GM12873 (cell line): ENCODE results near the gene VPS13A.

Experiments used
- TF ChIP-seq, protein P1 (sequence below): IDR thresholded peaks from 2 replicates; pipeline ENCODE4 v1.5.1; 2012; ENCODE audit warnings: low read depth, mild to moderate bottlenecking, moderate library complexity, low read length, control low read depth; ENCODE audit not compliant: insufficient read depth; ENCODE audit errors: missing control alignments

Gene VPS13A

DNA sequence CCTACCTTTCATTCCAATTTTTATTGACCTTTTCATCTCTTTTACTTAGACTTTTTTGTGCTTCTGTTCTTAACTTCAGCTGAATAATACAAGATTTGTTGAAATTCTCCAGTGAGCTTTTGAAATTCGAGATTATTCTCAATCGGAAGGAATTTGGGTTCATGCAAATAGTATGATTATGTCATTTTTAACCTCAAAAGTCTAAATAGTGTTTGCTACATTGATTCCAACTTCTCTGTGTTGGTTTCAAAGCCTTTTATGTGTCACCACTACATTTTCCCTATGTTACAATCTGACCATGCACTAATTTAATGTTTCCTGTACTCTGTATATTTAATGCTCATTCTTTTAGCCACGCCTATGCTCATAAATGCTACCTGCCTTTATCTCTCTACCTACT, 44.1 kb downstream of the VPS13A start:
- TF ChIP-seq, protein P1, sequence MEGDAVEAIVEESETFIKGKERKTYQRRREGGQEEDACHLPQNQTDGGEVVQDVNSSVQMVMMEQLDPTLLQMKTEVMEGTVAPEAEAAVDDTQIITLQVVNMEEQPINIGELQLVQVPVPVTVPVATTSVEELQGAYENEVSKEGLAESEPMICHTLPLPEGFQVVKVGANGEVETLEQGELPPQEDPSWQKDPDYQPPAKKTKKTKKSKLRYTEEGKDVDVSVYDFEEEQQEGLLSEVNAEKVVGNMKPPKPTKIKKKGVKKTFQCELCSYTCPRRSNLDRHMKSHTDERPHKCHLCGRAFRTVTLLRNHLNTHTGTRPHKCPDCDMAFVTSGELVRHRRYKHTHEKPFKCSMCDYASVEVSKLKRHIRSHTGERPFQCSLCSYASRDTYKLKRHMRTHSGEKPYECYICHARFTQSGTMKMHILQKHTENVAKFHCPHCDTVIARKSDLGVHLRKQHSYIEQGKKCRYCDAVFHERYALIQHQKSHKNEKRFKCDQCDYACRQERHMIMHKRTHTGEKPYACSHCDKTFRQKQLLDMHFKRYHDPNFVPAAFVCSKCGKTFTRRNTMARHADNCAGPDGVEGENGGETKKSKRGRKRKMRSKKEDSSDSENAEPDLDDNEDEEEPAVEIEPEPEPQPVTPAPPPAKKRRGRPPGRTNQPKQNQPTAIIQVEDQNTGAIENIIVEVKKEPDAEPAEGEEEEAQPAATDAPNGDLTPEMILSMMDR = no peak

DNA sequence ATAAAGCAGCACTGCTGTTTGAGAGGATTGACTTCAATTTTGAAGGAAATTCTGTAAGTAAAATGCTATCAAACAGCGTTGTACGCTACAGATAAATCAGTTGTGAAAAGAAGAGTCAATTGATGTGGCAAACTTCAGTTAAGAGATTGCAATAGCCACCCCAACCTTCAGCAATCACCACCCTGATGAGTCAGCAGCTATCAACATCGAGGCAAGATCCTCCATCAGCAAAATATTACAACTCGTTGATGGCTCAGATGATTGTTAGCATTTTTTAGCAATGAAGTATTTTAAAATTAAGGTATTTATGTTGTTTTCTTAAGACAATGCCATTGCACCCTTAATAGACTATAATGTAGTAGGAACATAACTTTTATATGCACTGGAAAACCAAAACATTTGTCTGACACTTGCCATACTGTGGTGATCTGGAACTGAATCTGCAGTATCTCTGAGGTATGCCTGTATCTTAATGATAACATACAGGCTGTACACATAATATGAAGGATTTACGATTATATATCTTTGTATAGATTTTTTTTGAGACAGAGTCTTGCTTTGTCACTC, 47.5 kb downstream of the VPS13A start:
- TF ChIP-seq, protein P1 = no peak

DNA sequence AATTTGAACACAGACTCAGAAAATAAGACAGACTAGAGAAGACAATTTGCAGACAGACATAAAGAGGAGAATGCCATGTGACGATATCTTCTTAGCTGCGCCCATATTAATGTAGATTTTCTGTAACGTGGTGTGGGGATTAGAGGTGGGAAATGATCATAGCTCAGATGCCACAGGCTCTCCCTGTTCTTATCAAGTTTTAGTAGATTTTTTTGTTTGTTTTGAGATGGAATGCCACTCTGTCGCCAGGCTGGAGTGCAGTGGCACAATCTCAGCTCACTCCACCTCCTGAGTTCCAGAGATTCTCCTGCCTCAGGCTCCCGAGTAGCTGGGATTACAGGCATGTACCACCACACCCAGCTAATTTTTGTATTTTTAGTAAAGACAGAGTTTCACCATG, 59.4 kb downstream of the VPS13A start:
- TF ChIP-seq, protein P1 = no peak

DNA sequence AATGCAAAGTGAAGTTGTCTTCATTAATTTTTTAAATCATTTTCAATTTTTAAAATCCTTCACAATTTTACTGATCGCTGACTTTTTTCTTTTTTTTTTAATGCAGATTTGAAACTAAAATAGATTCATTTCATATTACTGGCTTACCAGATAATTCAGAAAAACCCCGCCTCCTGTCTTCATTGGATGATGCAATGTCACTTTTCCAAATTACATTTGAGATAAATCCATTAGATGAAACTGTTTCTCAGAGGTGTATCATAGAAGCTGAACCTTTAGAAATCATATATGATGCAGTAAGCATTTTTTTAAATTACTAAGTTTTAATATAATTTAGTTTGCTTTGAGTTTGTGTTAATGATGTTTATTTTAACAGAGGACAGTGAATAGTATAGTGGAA, 60.6 kb downstream of the VPS13A start:
- TF ChIP-seq, protein P1 = no peak

DNA sequence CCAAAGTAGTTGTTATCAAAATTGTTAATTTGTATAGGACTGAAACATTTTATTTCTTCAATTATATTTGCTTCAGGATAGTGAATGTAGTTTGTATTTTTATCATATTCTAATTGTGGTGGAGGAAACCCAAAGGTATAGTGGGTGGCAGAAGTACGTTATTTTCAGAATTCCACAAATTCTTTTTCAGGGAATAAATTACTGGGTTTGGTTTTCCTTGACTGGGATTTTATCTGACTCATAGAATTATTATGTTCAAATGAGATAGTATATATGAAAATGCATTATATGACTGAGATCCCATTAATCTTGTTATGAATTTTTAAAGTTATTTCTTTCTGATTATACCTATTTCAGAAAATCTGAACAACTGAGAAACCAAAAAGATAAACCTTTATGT, 73.7 kb downstream of the VPS13A start:
- TF ChIP-seq, protein P1 = no peak

DNA sequence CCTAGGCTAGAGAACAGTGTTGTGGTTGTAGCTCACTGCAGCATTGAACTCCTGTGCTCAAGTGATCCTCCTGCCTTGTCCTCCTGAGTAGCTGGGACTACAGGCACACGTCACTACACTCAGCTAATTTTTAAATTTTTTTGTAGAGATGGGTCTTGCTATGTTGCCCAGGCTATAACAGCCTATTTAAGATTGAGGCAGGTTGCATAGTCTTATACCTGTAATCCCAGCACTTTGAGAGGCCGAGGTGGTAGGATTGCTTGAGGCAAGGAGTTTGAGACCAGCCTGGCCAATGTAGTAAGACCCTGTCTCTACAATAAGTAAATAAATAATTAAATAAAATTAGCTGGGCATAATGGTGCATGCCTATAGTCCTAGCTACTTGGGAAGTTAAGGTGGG, 79.9 kb downstream of the VPS13A start:
- TF ChIP-seq, protein P1 = no peak

DNA sequence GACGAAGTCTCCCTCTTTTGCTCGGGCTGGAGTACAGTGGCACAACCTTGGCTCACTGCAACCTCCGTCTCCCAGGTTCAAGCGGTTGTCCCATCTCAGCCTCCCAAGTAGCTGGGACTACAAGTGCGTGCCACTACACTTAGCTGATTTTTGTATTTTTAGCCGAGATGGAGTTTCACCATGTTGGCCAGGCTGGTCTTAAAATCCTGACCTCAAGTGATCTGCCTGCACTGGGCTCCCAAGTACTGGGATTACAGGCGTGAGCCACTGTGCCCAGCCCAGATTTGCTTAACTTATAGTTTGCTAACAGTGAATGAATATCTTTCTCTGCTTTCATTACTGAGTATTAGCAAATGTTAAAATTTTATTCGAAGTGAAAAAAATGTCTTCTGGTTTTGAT, 84.3 kb downstream of the VPS13A start:
- TF ChIP-seq, protein P1 = no peak
